T-cell (primary cell): ENCODE data around the gene CARD18. TPM values are rescaled to one million over a fixed set of nuclear protein-coding genes. Genes with fewer than 3 reads are reported as not detected.

Experiments
- ATAC-seq, 4 experiments: fragments of 200-7000 bp in 3 of 4; fragments of 150-1000 bp in 1 of 4; cut with Tn5 transposase; replicated peaks in 1 of 4; 1 replicate in 3 of 4; 2 replicates in 1 of 4; pipeline ENCODE4 v1.10.0; 2021; ENCODE audit warnings: moderate library complexity in 3 of 4, mild to moderate bottlenecking in 2 of 4, moderate number of reproducible peaks in 1 of 4
- CTCF ChIA-PET, 2 donors: fragments of 300-600 bp; sonication (Branson Sonifier 250); formaldehyde crosslinking; loops; one replicate each; lab custom pipeline; 2022; ENCODE audit warnings: antibody characterized with exemption in 2 of 2; lab: Charles Lee
- POLR2A ChIA-PET, 2 donors: fragments of 300-600 bp; sonication (Branson Sonifier 250); formaldehyde crosslinking; loops; one replicate each; lab custom pipeline; 2022; ENCODE audit warnings: antibody characterized with exemption in 2 of 2; lab: Charles Lee
- DNase-seq, 35 experiments: peaks; one replicate each; pipeline versions ENCODE4 v3.0.0 to v3.0.0-alpha.2; 2013 to 2023
- H3K27ac ChIP-seq: one replicate; pipeline ENCODE4 v1.5.1; 2013; ENCODE audit warnings: low read length
- H3K27me3 ChIP-seq, 2 experiments: replicated peaks in 1 of 2; 1 replicate in 1 of 2; 2 replicates in 1 of 2; pipeline versions ENCODE4 v1.6.1 to v1.7.0; 2013; ENCODE audit warnings: low read length in 1 of 2, mixed read lengths in 1 of 2; ENCODE audit not compliant: control insufficient read depth in 2 of 2, insufficient read depth in 2 of 2; ENCODE audit errors: extremely low read depth in 1 of 2
- H3K36me3 ChIP-seq, 2 donors: 1 replicate in 1 of 2; 2 replicates in 1 of 2; pipeline versions ENCODE4 v1.6.1 to v1.7.0; 2013; ENCODE audit warnings: low read length in 1 of 2; ENCODE audit not compliant: control insufficient read depth in 2 of 2, insufficient read depth in 1 of 2; ENCODE audit errors: extremely low read depth in 1 of 2
- H3K4me1 ChIP-seq, 2 experiments: 1 replicate in 1 of 2; 2 replicates in 1 of 2; pipeline versions ENCODE4 v1.6.1 to v1.7.0; 2013; ENCODE audit warnings: low read length in 2 of 2, mixed read lengths in 1 of 2; ENCODE audit not compliant: insufficient read depth in 2 of 2, control insufficient read depth in 1 of 2; ENCODE audit errors: extremely low read depth in 1 of 2
- H3K4me3 ChIP-seq, 2 donors: 1 replicate in 1 of 2; 2 replicates in 1 of 2; pipeline versions ENCODE4 v1.5.1 to v1.7.0; 2013; ENCODE audit warnings: mild to moderate bottlenecking in 2 of 2, low read length in 1 of 2, moderate library complexity in 1 of 2; ENCODE audit not compliant: control insufficient read depth in 1 of 2; ENCODE audit errors: extremely low read depth in 1 of 2
- H3K9me3 ChIP-seq: 2 replicates; pipeline ENCODE4 v1.7.0; 2013
- H3K27ac Mint-ChIP-seq, 2 donors: one replicate each; pipeline ENCODE4 v1.8.0; 2020 to 2021; ENCODE audit warnings: mild to moderate bottlenecking in 2 of 2, mixed read lengths in 2 of 2
- H3K27me3 Mint-ChIP-seq, 2 donors: one replicate each; pipeline ENCODE4 v1.8.0; 2021 to 2022; ENCODE audit warnings: mixed read lengths in 2 of 2
- H3K36me3 Mint-ChIP-seq: one replicate; pipeline ENCODE4 v1.8.0; 2021; ENCODE audit warnings: mixed read lengths
- H3K4me1 Mint-ChIP-seq, 3 donors: one replicate each; pipeline ENCODE4 v1.8.0; 2020 to 2022; ENCODE audit warnings: mixed read lengths in 3 of 3, mild to moderate bottlenecking in 1 of 3
- H3K4me3 Mint-ChIP-seq, 3 donors: one replicate each; pipeline ENCODE4 v1.8.0; 2020 to 2022; ENCODE audit warnings: mild to moderate bottlenecking in 3 of 3, mixed read lengths in 3 of 3, moderate library complexity in 3 of 3
- H3K9me3 Mint-ChIP-seq, 3 donors: one replicate each; pipeline ENCODE4 v1.8.0; 2020 to 2022; ENCODE audit warnings: mixed read lengths in 3 of 3
- WGBS: methylation state at CpG from one replicate; pipeline ENCODE4 v1.1.5; 2013; ENCODE audit warnings: missing lambda C conversion rate; ENCODE audit not compliant: insufficient coverage; 5-methylcytosine and 5-hydroxymethylcytosine counted together
- total RNA-seq, 35 experiments: library from RNA in 6 of 35; stranded (reverse) in 6 of 35; fragments of 120-200 nt in 1 of 35; gene quantifications; one replicate each; pipeline versions ENCODE4 v1.2.1 to v1.2.4 and lab custom pipeline; 2013 to 2026

Gene CARD18
- total RNA-seq, 5 donors from 2014 or later (not counting 1 experiment from before 2014, with no cell fraction given), result not detected

DNA sequence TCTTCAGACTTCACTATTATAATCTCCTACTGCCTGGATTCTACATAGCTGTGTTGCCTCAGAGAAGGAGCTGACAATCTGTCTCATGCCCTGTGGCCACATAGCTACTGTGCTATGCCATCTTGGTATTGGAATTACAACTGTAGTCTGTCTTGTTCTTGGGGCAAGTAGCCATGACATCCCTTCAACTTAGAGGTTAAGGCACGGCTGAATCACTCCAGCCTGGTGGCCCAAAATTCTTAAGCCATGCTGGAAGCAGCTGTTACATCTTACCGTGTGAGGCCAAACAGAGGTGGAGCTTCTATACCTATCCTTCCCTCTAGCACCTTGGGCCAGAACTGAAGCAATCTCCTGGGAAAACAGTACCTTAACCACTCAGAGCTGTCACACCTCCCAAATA lies 14.8 kb downstream of the CARD18 start:
- Mint-ChIP-seq H3K27ac (no peak overlapping the region), H3K4me3 (no peak overlapping the region), H3K4me1 (no peaks in the 10 kb centered on the region), H3K27me3 (no peaks in the 10 kb centered on the region), H3K36me3 (no peaks in the 10 kb centered on the region), H3K9me3 (peaks cover 0 to 12% (median 0%) of the 10 kb centered on the region in 3 donors)
- Histone ChIP-seq H3K27ac (no peak overlapping the region), H3K36me3 (no peaks in the 10 kb centered on the region), H3K4me3 (no peak overlapping the region), H3K27me3 (no peaks in the 10 kb centered on the region), H3K4me1 (no peaks in the 10 kb centered on the region), H3K9me3 (no peaks in the 10 kb centered on the region)
- 86% methylated on average over 2 of the region's 2 CpGs for WGBS
- CTCF ChIA-PET, result interaction anchor here in 1 of 2 donors (0.6 kb wide), 1 partner anchor 339 kb away, joined by 5 read pairs; no protein-coding TSS in a partner anchor
- POLR2A ChIA-PET, result no interaction called here
- ATAC-seq, result no peak
- no peak for DNase-seq

DNA sequence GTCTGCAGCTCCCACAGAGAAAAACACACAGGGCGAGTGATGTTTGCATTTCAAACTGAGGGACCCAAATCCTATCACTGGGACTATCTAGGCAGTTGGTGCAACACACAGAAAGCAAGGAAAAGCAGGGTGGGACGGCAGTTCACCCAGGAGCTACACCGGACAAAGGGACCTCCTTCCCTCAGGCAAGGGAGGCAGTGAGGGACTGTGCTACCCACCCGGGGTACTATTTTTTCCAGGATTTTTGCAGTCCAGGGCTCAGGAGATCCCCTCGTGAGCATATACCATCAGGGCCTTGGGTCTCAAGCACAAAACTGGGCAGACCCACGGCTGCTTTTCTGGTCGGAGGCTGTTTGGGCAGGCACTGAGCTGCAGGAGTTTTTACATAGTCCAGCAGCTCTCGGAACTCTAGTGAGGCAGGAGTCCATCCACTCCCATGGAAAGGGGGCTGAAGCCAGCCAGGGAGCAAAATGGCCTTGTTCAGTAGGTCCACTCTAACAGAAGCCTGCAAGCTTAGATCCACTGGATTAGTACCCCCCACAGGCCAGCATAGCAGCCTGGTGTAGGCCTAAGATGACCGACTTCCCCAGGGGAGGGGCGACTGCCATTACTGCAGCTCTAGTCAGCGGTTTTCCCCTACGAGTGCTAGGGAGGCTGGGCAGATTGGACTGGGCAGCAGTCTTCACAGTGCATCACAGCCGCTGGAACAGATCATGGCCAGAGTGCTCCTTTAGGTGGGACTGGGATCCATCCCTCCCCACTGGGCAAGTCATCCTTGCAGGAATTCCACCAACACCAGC lies 28.2 kb downstream of the CARD18 start:
- CTCF ChIA-PET, result interaction anchor here in 1 of 2 donors (0.6 kb wide), 1 partner anchor 313 kb away, joined by 3 read pairs; no protein-coding TSS in a partner anchor
- no peaks in the 10 kb centered on the region for H3K36me3 Mint-ChIP-seq
- no peak overlapping the region for H3K27ac Mint-ChIP-seq

DNA sequence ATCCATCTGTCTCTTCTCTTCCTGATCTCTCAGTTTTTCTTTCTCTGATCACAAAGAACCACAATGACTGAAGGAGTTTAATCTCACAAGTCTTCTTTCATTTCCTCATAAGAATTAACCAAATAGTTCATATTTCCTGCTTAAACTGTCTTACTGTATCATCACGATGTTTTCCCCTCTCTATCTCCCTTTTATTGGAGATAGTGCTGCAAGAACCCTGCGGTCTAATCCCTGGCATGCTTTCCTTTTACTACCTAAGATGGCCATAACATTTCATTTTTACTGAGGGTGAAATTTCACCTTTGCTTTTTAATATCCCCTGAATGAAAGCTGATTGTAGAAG lies 28.9 kb downstream of the CARD18 start:
- POLR2A ChIA-PET, result no interaction called here
- ATAC-seq, result no peak
- H3K9me3 ChIP-seq, result no peaks in the 10 kb centered on the region
- no peaks in the 10 kb centered on the region for H3K36me3 Mint-ChIP-seq
- CTCF ChIA-PET, result no interaction called here
- H3K27me3 ChIP-seq, result peaks cover 0 to 11% of the 10 kb centered on the region in 2 experiments
- no peak overlapping the region for H3K4me3 ChIP-seq
- no peak overlapping the region for H3K27ac ChIP-seq
- peaks cover 7 to 9% of the 10 kb centered on the region in 2 donors for H3K27me3 Mint-ChIP-seq
- no CpG with 5 or more reads among the region's 2 CpGs for WGBS
- H3K4me3 Mint-ChIP-seq, result no peak overlapping the region
- H3K27ac Mint-ChIP-seq, result no peak overlapping the region
- H3K4me1 Mint-ChIP-seq, result peaks cover 13 to 19% (median 15%) of the 10 kb centered on the region in 3 donors
- H3K36me3 ChIP-seq, result no peaks in the 10 kb centered on the region
- no peak for DNase-seq
- H3K9me3 Mint-ChIP-seq, result no peaks in the 10 kb centered on the region
- no peaks in the 10 kb centered on the region for H3K4me1 ChIP-seq

More for the DNA sequence above, 28.2 kb downstream of the CARD18 start:
- no peak for ATAC-seq
- H3K4me3 ChIP-seq, result no peak overlapping the region
- no peaks in the 10 kb centered on the region for H3K9me3 ChIP-seq
- H3K9me3 Mint-ChIP-seq, result no peaks in the 10 kb centered on the region
- H3K4me1 Mint-ChIP-seq, result peaks cover 13 to 19% (median 15%) of the 10 kb centered on the region in 3 donors
- no peak overlapping the region for H3K27ac ChIP-seq
- no peaks in the 10 kb centered on the region for H3K36me3 ChIP-seq
- H3K27me3 ChIP-seq, result peaks cover 0 to 11% of the 10 kb centered on the region in 2 experiments
- H3K4me1 ChIP-seq, result no peaks in the 10 kb centered on the region
- DNase-seq, result no peak
- POLR2A ChIA-PET, result no interaction called here
- H3K4me3 Mint-ChIP-seq, result no peak overlapping the region
- H3K27me3 Mint-ChIP-seq, result peaks cover 9 to 11% of the 10 kb centered on the region in 2 donors
- 89% methylated on average over 12 of the region's 13 CpGs for WGBS

- Mint-ChIP-seq H3K4me3 (no peak overlapping the region), H3K27ac (no peak overlapping the region), H3K36me3 (no peaks in the 10 kb centered on the region), H3K4me1 (peaks cover 13 to 19% (median 15%) of the 10 kb centered on the region in 3 donors), H3K9me3 (peaks cover 0 to 3% (median 3%) of the 10 kb centered on the region in 3 donors), H3K27me3 (peaks cover 7 to 9% of the 10 kb centered on the region in 2 donors)
- no peak overlapping the region for H3K4me3 ChIP-seq
- WGBS, result 65% methylated on average over 3 of the region's 8 CpGs
- H3K9me3 ChIP-seq, result no peaks in the 10 kb centered on the region
- POLR2A ChIA-PET, result no interaction called here
- H3K4me1 ChIP-seq, result no peaks in the 10 kb centered on the region
- ATAC-seq (no peak), DNase-seq (no peak)
- CTCF ChIA-PET, result no interaction called here
- no peak overlapping the region for H3K27ac ChIP-seq
- no peaks in the 10 kb centered on the region for H3K36me3 ChIP-seq
- H3K27me3 ChIP-seq, result peaks cover 0 to 11% of the 10 kb centered on the region in 2 experiments
Observed at GRCh38 chr11:105109855-105110687, 29.5 kb downstream of the CARD18 start.

DNA sequence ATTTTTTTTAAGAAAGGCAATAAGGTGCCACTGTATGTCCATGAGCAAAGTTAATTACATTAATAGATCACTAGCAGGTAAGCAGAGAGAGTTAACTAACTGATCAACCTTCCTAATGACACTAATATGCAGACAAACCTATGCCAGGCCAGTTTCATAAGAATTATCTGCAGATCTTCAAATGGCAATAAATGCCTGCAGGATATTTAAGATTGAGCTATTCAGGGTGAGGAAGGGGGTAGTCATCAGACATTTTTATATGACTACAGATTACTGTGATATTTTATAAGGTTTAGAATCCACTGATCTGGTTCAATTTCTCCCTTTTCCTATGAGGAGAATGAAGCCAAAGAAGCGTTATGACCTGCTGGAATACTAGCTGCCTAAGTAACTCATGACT lies 30.2 kb downstream of the CARD18 start:
- DNase-seq, result no peak
- H3K36me3 ChIP-seq, result no peaks in the 10 kb centered on the region
- no peak for ATAC-seq
- H3K27ac ChIP-seq, result no peak overlapping the region
- no peak overlapping the region for H3K4me3 Mint-ChIP-seq
- H3K4me1 Mint-ChIP-seq, result peaks cover 15 to 23% (median 20%) of the 10 kb centered on the region in 3 donors
- H3K27me3 Mint-ChIP-seq, result peaks cover 7 to 9% of the 10 kb centered on the region in 2 donors
- H3K27ac Mint-ChIP-seq, result no peak overlapping the region
- H3K4me3 ChIP-seq, result no peak overlapping the region
- H3K9me3 ChIP-seq, result no peaks in the 10 kb centered on the region
- H3K27me3 ChIP-seq, result peaks cover 0 to 11% of the 10 kb centered on the region in 2 experiments
- no peaks in the 10 kb centered on the region for H3K36me3 Mint-ChIP-seq
- WGBS, result no CpG with 5 or more reads among the region's 1 CpG
- no peaks in the 10 kb centered on the region for H3K4me1 ChIP-seq
- ChIA-PET POLR2A (no interaction called here), CTCF (interaction anchor here in 1 of 2 donors (0.7 kb wide), 1 partner anchor 54 kb away, joined by 5 read pairs; no protein-coding TSS in a partner anchor)
- peaks cover 0 to 5% (median 4%) of the 10 kb centered on the region in 3 donors for H3K9me3 Mint-ChIP-seq

GRCh38 chr11:105108247-105108646 lies 31.3 kb downstream of the CARD18 start:
- Mint-ChIP-seq H3K27me3 (peaks cover 6 to 7% of the 10 kb centered on the region in 2 donors), H3K36me3 (no peaks in the 10 kb centered on the region), H3K4me1 (peaks cover 15 to 27% (median 24%) of the 10 kb centered on the region in 3 donors), H3K27ac (no peak overlapping the region), H3K9me3 (peaks cover 0 to 5% (median 4%) of the 10 kb centered on the region in 3 donors), H3K4me3 (no peak overlapping the region)
- 100% methylated on average over 1 of the region's 1 CpG for WGBS
- Histone ChIP-seq H3K36me3 (no peaks in the 10 kb centered on the region), H3K27me3 (peaks cover 0 to 11% of the 10 kb centered on the region in 2 experiments), H3K9me3 (no peaks in the 10 kb centered on the region), H3K4me1 (no peaks in the 10 kb centered on the region), H3K27ac (no peak overlapping the region), H3K4me3 (no peak overlapping the region)
- DNase-seq (no peak), ATAC-seq (no peak)
- POLR2A ChIA-PET, result no interaction called here
- CTCF ChIA-PET, result no interaction called here
